Measurements from ENCODE around the gene SLC47A2. TPM values are rescaled to one million over a fixed set of nuclear protein-coding genes. Genes with fewer than 3 reads are reported as not detected.

SLC47A2 gene
- total RNA-seq, 2 donors from 2014 or later = 0.16 to 0.25 TPM

- TF ChIP-seq CTCF (IDR thresholded peaks at IDR 0.05) = no peak
- DNase-seq = no peak
- intact Hi-C loops (cut with DNase I) = no loop called here
- Histone ChIP-seq H3K27ac (no peak overlapping the region), H3K9me3 (no peaks in the 10 kb centered on the region), H3K36me3 (no peaks in the 10 kb centered on the region), H3K27me3 (no peaks in the 10 kb centered on the region), H3K4me1 (peaks cover 17% of the 10 kb centered on the region), H3K4me3 (no peak overlapping the region), H3K9ac (ENCODE audit: low read depth in 2 of 2, low read length in 2 of 2) (no peak overlapping the region)
These were observed 7.6 kb upstream of the SLC47A2 start for GRCh38 chr17:19723964-19724363.

GRCh38 chr17:19720631-19721426 lies 4.4 kb upstream of the SLC47A2 start:
- H3K4me3 ChIP-seq = no peak overlapping the region
- peak overlapping the region in 1 of 2 donors; percentile 36 for H3K9ac ChIP-seq (ENCODE audit: low read depth in 2 of 2, low read length in 2 of 2)
- no peaks in the 10 kb centered on the region for H3K36me3 ChIP-seq
- no peaks in the 10 kb centered on the region for H3K27me3 ChIP-seq
- H3K9me3 ChIP-seq = no peaks in the 10 kb centered on the region
- no peak overlapping the region for H3K27ac ChIP-seq
- no peak for TF ChIP-seq CTCF (IDR thresholded peaks at IDR 0.05)
- DNase-seq = peak; percentile 80
- H3K4me1 ChIP-seq = peaks cover 8% of the 10 kb centered on the region
- intact Hi-C loops (cut with DNase I) = no loop called here

GRCh38 chr17:19720210-19720475 lies 3.8 kb upstream of the SLC47A2 start:
- intact Hi-C loops (cut with DNase I) = no loop called here
- DNase-seq = no peak
- Histone ChIP-seq H3K9me3 (no peaks in the 10 kb centered on the region), H3K9ac (ENCODE audit: low read depth in 2 of 2, low read length in 2 of 2) (no peak overlapping the region), H3K27me3 (no peaks in the 10 kb centered on the region), H3K4me1 (peaks cover 8% of the 10 kb centered on the region), H3K4me3 (no peak overlapping the region), H3K27ac (no peak overlapping the region), H3K36me3 (no peaks in the 10 kb centered on the region)
- TF ChIP-seq CTCF (IDR thresholded peaks at IDR 0.05) = no peak

- H3K9ac ChIP-seq (ENCODE audit: low read depth in 2 of 2, low read length in 2 of 2) = no peak overlapping the region
- intact Hi-C loops (cut with DNase I) = no loop called here
- H3K27me3 ChIP-seq = no peaks in the 10 kb centered on the region
- H3K36me3 ChIP-seq = no peaks in the 10 kb centered on the region
- no peak overlapping the region for H3K27ac ChIP-seq
- H3K4me3 ChIP-seq = no peak overlapping the region
- peaks cover 8% of the 10 kb centered on the region for H3K4me1 ChIP-seq
- no peaks in the 10 kb centered on the region for H3K9me3 ChIP-seq
- TF ChIP-seq CTCF (IDR thresholded peaks at IDR 0.05) = no peak
- DNase-seq = peak; percentile 43
These were observed 3.2 kb upstream of the SLC47A2 start for GRCh38 chr17:19719355-19720209.

- Histone ChIP-seq H3K9ac (ENCODE audit: low read depth in 2 of 2, low read length in 2 of 2) (no peak overlapping the region), H3K4me1 (peaks cover 8% of the 10 kb centered on the region), H3K9me3 (no peaks in the 10 kb centered on the region), H3K36me3 (no peaks in the 10 kb centered on the region), H3K4me3 (no peak overlapping the region), H3K27me3 (no peaks in the 10 kb centered on the region), H3K27ac (no peak overlapping the region)
- DNase-seq = peak; percentile 16
- TF ChIP-seq CTCF (IDR thresholded peaks at IDR 0.05) = no peak
- intact Hi-C loops (cut with DNase I) = no loop called here
These were observed 2.4 kb upstream of the SLC47A2 start for GRCh38 chr17:19718613-19719354.

Data from colonic mucosa (tissue), 4 donors.